Prostate gland (tissue), 2 donors: ENCODE measurements around the gene AVEN.
"Not testable (repeated sequence)": the region's sequence is repeated elsewhere in the genome, so short reads cannot be mapped to it uniquely, and the experiment has no call there.

Experiments
- POLR2A ChIP-seq: fragments of 450-650 bp; IDR thresholded peaks from one replicate; pipeline ENCODE4 v1.6.1; 2016; ENCODE audit warnings: antibody characterized with exemption, mild to moderate bottlenecking
- POLR2AphosphoS5 ChIP-seq: sonication (generic); formaldehyde crosslinking; IDR thresholded peaks from one replicate; pipeline ENCODE4 v1.6.1; 2017; ENCODE audit warnings: antibody characterized with exemption
- TF ChIP-seq, protein P1 (sequence below), 4 experiments: fragments of 200-600 bp in 2 of 4; fragments of 450-650 bp in 2 of 4; sonication (generic) in 2 of 4; IDR thresholded peaks; 1 replicate in 3 of 4; 2 replicates in 1 of 4; pipeline ENCODE4 v1.5.1; 2016 to 2019; ENCODE audit warnings: antibody characterized with exemption in 4 of 4, mild to moderate bottlenecking in 2 of 4, moderate library complexity in 2 of 4

DNA sequence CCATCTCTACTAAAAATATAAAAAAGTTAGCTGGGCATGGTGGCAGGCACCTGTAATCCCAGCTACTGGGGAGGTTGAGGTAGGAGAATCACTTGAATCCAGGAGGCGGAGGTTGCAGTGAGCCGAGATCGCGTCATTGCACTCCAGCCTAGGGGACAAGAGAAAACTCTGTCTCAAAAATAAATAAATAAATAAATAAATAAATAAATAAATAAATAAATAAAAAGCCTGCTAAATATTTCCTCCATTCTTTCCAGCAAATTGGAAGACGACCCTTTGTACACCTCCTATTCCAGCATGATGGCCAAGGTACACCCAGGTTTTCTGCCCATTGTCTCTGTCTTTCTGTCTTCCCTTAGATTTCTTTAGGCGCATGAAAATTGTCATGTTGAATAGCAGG is 219.5 kb downstream of the AVEN start:
- TF ChIP-seq, protein P1, sequence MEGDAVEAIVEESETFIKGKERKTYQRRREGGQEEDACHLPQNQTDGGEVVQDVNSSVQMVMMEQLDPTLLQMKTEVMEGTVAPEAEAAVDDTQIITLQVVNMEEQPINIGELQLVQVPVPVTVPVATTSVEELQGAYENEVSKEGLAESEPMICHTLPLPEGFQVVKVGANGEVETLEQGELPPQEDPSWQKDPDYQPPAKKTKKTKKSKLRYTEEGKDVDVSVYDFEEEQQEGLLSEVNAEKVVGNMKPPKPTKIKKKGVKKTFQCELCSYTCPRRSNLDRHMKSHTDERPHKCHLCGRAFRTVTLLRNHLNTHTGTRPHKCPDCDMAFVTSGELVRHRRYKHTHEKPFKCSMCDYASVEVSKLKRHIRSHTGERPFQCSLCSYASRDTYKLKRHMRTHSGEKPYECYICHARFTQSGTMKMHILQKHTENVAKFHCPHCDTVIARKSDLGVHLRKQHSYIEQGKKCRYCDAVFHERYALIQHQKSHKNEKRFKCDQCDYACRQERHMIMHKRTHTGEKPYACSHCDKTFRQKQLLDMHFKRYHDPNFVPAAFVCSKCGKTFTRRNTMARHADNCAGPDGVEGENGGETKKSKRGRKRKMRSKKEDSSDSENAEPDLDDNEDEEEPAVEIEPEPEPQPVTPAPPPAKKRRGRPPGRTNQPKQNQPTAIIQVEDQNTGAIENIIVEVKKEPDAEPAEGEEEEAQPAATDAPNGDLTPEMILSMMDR (IDR thresholded peaks at IDR 0.05): not testable (repeated sequence)
- not testable (repeated sequence) for TF ChIP-seq POLR2AphosphoS5, POLR2A
